ENCODE results near the gene SLC25A39.

- TF ChIP-seq POLR2A (IDR thresholded peaks at IDR 0.05) (no peak), CTCF (IDR thresholded peaks at IDR 0.05) (no peak), POLR2AphosphoS5 (IDR thresholded peaks at IDR 0.05) (no peak)
Measured at GRCh38 chr17:44272954-44273353, 51.7 kb downstream of the SLC25A39 start.
